HEK293 (cell line): ENCODE measurements around the gene VRK2.
"Not testable (repeated sequence)": the region's sequence is repeated elsewhere in the genome, so short reads cannot be mapped to it uniquely, and the experiment has no call there.

Experiments used
- CTCF ChIA-PET: fragments of 350-600 bp; formaldehyde crosslinking; extraction: SDS; loops from one replicate; lab custom pipeline; 2021; ENCODE audit warnings: antibody characterized with exemption; lab: Yijun Ruan, JAX
- POLR2A ChIA-PET: fragments of 300-600 bp; formaldehyde crosslinking; extraction: SDS; loops from one replicate; lab custom pipeline; 2020; ENCODE audit warnings: antibody characterized with exemption, inconsistent platforms; lab: Yijun Ruan, JAX
- H3K27ac ChIP-seq: fragments of 200-500 bp; sonication (Bioruptor generic); 2 replicates; pipeline ENCODE4 v1.5.1; 2014; ENCODE audit warnings: low read depth, low read length, control low read depth, inconsistent platforms; ENCODE audit errors: extremely low read depth
- H3K36me3 ChIP-seq, 2 experiments: fragments of 200-500 bp in 1 of 2; sonication (Bioruptor generic) in 1 of 2; 1 replicate in 1 of 2; 2 replicates in 1 of 2; pipeline ENCODE4 v1.5.1; 2014 to 2017; ENCODE audit warnings: inconsistent platforms in 2 of 2, low read length in 2 of 2; ENCODE audit not compliant: control insufficient read depth in 2 of 2, insufficient read depth in 1 of 2
- H3K4me1 ChIP-seq: fragments of 200-500 bp; sonication (Bioruptor generic); 2 replicates; pipeline ENCODE4 v1.5.1; 2014; ENCODE audit warnings: mild to moderate bottlenecking, low read length, inconsistent platforms; ENCODE audit not compliant: control insufficient read depth, insufficient read depth
- H3K4me3 ChIP-seq: 2 replicates; pipeline ENCODE4 v1.5.1; 2011; ENCODE audit warnings: low read depth, mild to moderate bottlenecking, control low read depth, low read length, moderate library complexity
- H3K9me3 ChIP-seq: fragments of 200-500 bp; sonication (Bioruptor generic); 2 replicates; pipeline ENCODE4 v1.5.1; 2014; ENCODE audit warnings: low read depth, low read length, inconsistent platforms; ENCODE audit not compliant: control insufficient read depth, insufficient read depth
- BCL11B ChIP-seq: fragments of 450-650 bp; formaldehyde crosslinking; IDR thresholded peaks from 2 replicates; pipeline ENCODE4 v1.5.1; 2016; ENCODE audit warnings: low read depth, missing biosample characterization, missing genetic modification characterization
- EGR2 ChIP-seq: fragments of 450-650 bp; formaldehyde crosslinking; IDR thresholded peaks from 2 replicates; pipeline ENCODE4 v1.5.1; 2016; ENCODE audit warnings: low read depth, missing biosample characterization, missing genetic modification characterization
- FEZF1 ChIP-seq: fragments of 450-650 bp; formaldehyde crosslinking; IDR thresholded peaks from 2 replicates; pipeline ENCODE4 v1.5.1; 2016; ENCODE audit warnings: missing biosample characterization, missing genetic modification characterization
- GLIS1 ChIP-seq: fragments of 450-650 bp; formaldehyde crosslinking; IDR thresholded peaks from 2 replicates; pipeline ENCODE4 v1.5.1; 2016; ENCODE audit warnings: missing biosample characterization, missing genetic modification characterization
- ZBTB7A ChIP-seq: fragments of 450-650 bp; formaldehyde crosslinking; IDR thresholded peaks from 2 replicates; pipeline ENCODE4 v1.5.1; 2016; ENCODE audit warnings: low read depth, missing biosample characterization, missing genetic modification characterization
- ZFHX2 ChIP-seq: fragments of 450-650 bp; formaldehyde crosslinking; conservative IDR thresholded peaks from 2 replicates; pipeline ENCODE4 v1.5.1; 2016; ENCODE audit warnings: missing biosample characterization, missing genetic modification characterization
- ZFP41 ChIP-seq: fragments of 450-650 bp; formaldehyde crosslinking; IDR thresholded peaks from 2 replicates; pipeline ENCODE4 v1.5.1; 2016; ENCODE audit warnings: missing biosample characterization, missing genetic modification characterization, borderline replicate concordance
- ZNF112 ChIP-seq: fragments of 450-650 bp; formaldehyde crosslinking; IDR thresholded peaks from 2 replicates; pipeline ENCODE4 v1.5.0; 2017; ENCODE audit warnings: missing biosample characterization, missing genetic modification characterization
- ZNF146 ChIP-seq: fragments of 450-650 bp; formaldehyde crosslinking; IDR thresholded peaks from 2 replicates; pipeline ENCODE4 v1.5.1; 2016; ENCODE audit warnings: missing biosample characterization, missing genetic modification characterization
- ZNF221 ChIP-seq: fragments of 450-650 bp; formaldehyde crosslinking; IDR thresholded peaks from 2 replicates; pipeline ENCODE4 v1.5.1; 2017; ENCODE audit warnings: missing biosample characterization, missing genetic modification characterization, borderline replicate concordance
- ZNF23 ChIP-seq: fragments of 450-650 bp; formaldehyde crosslinking; IDR thresholded peaks from 2 replicates; pipeline ENCODE4 v1.5.1; 2016; ENCODE audit warnings: missing biosample characterization, missing genetic modification characterization, borderline replicate concordance
- ZNF341 ChIP-seq: fragments of 450-650 bp; formaldehyde crosslinking; IDR thresholded peaks from 2 replicates; pipeline ENCODE4; 2016; ENCODE audit warnings: low read depth, missing biosample characterization, missing genetic modification characterization
- ZNF521 ChIP-seq: fragments of 450-650 bp; formaldehyde crosslinking; IDR thresholded peaks from 2 replicates; pipeline ENCODE4 v1.5.1; 2017; ENCODE audit warnings: missing biosample characterization, mild to moderate bottlenecking, missing genetic modification characterization
- ZNF555 ChIP-seq: fragments of 450-650 bp; formaldehyde crosslinking; conservative IDR thresholded peaks from 2 replicates; pipeline ENCODE4 v1.5.1; 2017; ENCODE audit warnings: missing biosample characterization, mild to moderate bottlenecking, missing genetic modification characterization, inconsistent platforms
- ZNF610 ChIP-seq: fragments of 450-650 bp; formaldehyde crosslinking; IDR thresholded peaks from 2 replicates; pipeline ENCODE4 v1.5.1; 2016; ENCODE audit warnings: missing biosample characterization, missing genetic modification characterization, borderline replicate concordance
- ZNF629 ChIP-seq: fragments of 450-650 bp; formaldehyde crosslinking; IDR thresholded peaks from 2 replicates; pipeline ENCODE4 v1.5.1; 2017; ENCODE audit warnings: missing biosample characterization, missing genetic modification characterization
- ZNF747 ChIP-seq: fragments of 450-650 bp; formaldehyde crosslinking; IDR thresholded peaks from 2 replicates; pipeline ENCODE4 v1.5.1; 2016; ENCODE audit warnings: missing biosample characterization, missing genetic modification characterization
- ZNF768 ChIP-seq: fragments of 450-650 bp; formaldehyde crosslinking; IDR thresholded peaks from 2 replicates; pipeline ENCODE4 v1.5.1; 2018; ENCODE audit warnings: missing biosample characterization, mild to moderate bottlenecking, missing genetic modification characterization
- ZNF830 ChIP-seq: fragments of 450-650 bp; IDR thresholded peaks from 2 replicates; pipeline ENCODE4 v1.5.0; 2018; ENCODE audit warnings: missing biosample characterization, missing genetic modification characterization, low read depth, mild to moderate bottlenecking, moderate library complexity
- TF ChIP-seq, protein P1 (sequence below): fragments of 450-650 bp; formaldehyde crosslinking; IDR thresholded peaks from 2 replicates; pipeline ENCODE4 v1.5.1; 2016; ENCODE audit warnings: missing biosample characterization, missing genetic modification characterization
- TF ChIP-seq, protein P2 (sequence below): fragments of 450-650 bp; formaldehyde crosslinking; IDR thresholded peaks from 2 replicates; pipeline ENCODE4 v1.5.1; 2016; ENCODE audit warnings: missing biosample characterization, missing genetic modification characterization

VRK2 gene

DNA sequence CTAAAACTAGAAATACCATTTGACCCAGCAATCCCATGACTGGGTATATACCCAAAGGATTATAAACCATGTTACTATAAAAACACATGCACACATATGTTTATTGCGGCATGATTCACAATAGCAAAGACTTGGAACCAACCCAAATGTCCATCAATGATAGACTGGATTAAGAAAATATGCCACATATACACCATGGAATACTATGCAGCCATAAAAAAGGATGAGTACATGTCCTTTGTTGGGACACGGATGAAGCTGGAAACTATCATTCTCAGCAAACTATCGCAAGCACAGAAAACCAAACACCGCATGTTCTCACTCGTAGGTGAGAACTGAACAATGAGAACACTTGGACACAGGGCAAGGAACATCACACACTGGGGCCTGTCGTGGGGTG is 140.4 kb downstream of the VRK2 start:
- TF ChIP-seq ZNF146: peak; percentile 80
- TF ChIP-seq, all 188 proteins: peak for 1; not testable (repeated sequence) for 187
- peaks cover 0 to 22% of the 10 kb centered on the region in 2 experiments; a peak in 2 of 3 replicates for H3K36me3 ChIP-seq
- H3K4me3 ChIP-seq, CTCF ChIA-PET, H3K9me3 ChIP-seq, POLR2A ChIA-PET, H3K4me1 ChIP-seq, H3K27ac ChIP-seq: not testable (repeated sequence)

DNA sequence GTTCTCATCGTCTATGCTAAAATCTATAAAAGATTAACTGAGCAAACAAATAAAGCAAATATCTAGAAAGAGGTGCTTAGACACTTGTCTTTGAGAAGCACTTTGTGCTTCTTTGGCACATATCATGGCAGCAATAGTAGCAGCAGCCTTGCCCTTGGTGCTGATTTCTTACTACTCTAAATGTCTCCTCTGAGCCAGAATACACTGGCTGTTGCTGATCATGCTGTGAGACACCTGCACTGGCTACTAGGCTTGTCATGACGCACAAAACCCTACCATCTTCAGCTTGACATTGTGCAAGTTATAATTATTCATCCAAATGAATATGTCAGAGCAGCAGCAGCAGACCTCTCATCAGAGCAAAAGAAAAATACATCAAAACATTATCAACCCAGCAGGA is 147.9 kb downstream of the VRK2 start:
- peaks cover 20 to 23% of the 10 kb centered on the region in 2 experiments for H3K36me3 ChIP-seq
- H3K4me3 ChIP-seq: no peak overlapping the region
- CTCF ChIA-PET: no interaction called here
- POLR2A ChIA-PET: no interaction called here
- TF ChIP-seq ZNF112 (no peak), ZNF555 (tag by site-specific recombination) (no peak)
- TF ChIP-seq, protein P1, sequence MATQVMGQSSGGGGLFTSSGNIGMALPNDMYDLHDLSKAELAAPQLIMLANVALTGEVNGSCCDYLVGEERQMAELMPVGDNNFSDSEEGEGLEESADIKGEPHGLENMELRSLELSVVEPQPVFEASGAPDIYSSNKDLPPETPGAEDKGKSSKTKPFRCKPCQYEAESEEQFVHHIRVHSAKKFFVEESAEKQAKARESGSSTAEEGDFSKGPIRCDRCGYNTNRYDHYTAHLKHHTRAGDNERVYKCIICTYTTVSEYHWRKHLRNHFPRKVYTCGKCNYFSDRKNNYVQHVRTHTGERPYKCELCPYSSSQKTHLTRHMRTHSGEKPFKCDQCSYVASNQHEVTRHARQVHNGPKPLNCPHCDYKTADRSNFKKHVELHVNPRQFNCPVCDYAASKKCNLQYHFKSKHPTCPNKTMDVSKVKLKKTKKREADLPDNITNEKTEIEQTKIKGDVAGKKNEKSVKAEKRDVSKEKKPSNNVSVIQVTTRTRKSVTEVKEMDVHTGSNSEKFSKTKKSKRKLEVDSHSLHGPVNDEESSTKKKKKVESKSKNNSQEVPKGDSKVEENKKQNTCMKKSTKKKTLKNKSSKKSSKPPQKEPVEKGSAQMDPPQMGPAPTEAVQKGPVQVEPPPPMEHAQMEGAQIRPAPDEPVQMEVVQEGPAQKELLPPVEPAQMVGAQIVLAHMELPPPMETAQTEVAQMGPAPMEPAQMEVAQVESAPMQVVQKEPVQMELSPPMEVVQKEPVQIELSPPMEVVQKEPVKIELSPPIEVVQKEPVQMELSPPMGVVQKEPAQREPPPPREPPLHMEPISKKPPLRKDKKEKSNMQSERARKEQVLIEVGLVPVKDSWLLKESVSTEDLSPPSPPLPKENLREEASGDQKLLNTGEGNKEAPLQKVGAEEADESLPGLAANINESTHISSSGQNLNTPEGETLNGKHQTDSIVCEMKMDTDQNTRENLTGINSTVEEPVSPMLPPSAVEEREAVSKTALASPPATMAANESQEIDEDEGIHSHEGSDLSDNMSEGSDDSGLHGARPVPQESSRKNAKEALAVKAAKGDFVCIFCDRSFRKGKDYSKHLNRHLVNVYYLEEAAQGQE: peak; percentile 57; the same call in 1 of the 2 replicates
- no peak overlapping the region for H3K27ac ChIP-seq
- no peaks in the 10 kb centered on the region for H3K9me3 ChIP-seq
- no peaks in the 10 kb centered on the region for H3K4me1 ChIP-seq

DNA sequence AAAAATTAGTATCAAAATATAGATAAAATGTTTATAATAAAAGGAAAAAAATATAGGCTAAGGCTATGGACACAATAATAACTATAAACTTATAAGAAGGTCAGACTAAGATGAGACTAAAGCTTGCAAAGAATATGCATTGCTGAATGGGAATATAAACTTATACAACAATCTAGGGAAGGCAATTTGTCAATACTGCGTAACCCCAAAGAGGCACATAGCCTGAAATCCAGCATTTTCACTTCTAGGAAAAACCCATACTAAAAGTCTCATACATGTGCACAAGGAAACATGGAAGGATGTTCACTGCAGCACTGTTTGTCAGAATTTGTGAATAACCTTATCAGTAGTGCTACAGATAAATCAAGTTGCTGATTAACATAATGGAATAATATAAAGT is 149.1 kb downstream of the VRK2 start:
- Histone ChIP-seq H3K9me3 (no peaks in the 10 kb centered on the region), H3K4me3 (no peak overlapping the region), H3K36me3 (peaks cover 20 to 32% of the 10 kb centered on the region in 2 experiments), H3K4me1 (no peaks in the 10 kb centered on the region), H3K27ac (no peak overlapping the region)
- ChIA-PET POLR2A (no interaction called here), CTCF (no interaction called here)
- no peak for TF ChIP-seq ZNF768 (tag by site-specific recombination)
- no peak for TF ChIP-seq GLIS1 (tag by site-specific recombination)
- TF ChIP-seq ZNF830: no peak
- TF ChIP-seq ZNF521 (tag by site-specific recombination): no peak
- TF ChIP-seq ZNF747: no peak
- no peak for TF ChIP-seq ZNF610 (tag by site-specific recombination)
- no peak for TF ChIP-seq ZBTB7A

DNA sequence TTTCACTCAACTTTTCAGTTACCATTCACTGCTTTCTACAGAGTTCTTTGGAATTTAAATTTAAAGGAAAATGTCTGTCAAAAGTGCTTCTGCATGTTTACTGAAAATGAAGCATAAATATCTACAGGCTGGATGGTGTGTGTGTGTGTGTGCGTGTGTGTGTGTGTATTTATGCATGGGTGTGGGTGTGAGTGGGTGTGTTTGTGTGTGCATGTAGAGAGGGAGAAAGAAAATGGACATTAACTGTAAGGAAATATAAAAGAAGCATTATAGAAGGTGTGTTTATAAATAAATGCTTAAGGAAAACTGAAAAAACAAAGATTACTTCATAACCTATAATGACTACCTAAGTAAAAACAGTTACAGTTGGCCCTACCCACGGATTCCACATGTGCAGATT is 151.3 kb downstream of the VRK2 start:
- ChIA-PET POLR2A (no interaction called here), CTCF (no interaction called here)
- TF ChIP-seq ZNF23 (tag by site-specific recombination): no peak
- TF ChIP-seq EGR2 (tag by site-specific recombination): peak; percentile 76
- no peak for TF ChIP-seq FEZF1
- no peak for TF ChIP-seq ZNF629 (tag by site-specific recombination)
- TF ChIP-seq ZNF341 (tag by site-specific recombination): no peak
- no peak for TF ChIP-seq BCL11B (tag by site-specific recombination)
- TF ChIP-seq, protein P2, sequence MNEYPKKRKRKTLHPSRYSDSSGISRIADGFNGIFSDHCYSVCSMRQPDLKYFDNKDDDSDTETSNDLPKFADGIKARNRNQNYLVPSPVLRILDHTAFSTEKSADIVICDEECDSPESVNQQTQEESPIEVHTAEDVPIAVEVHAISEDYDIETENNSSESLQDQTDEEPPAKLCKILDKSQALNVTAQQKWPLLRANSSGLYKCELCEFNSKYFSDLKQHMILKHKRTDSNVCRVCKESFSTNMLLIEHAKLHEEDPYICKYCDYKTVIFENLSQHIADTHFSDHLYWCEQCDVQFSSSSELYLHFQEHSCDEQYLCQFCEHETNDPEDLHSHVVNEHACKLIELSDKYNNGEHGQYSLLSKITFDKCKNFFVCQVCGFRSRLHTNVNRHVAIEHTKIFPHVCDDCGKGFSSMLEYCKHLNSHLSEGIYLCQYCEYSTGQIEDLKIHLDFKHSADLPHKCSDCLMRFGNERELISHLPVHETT (tag by site-specific recombination): no peak
- peak; percentile 82 for TF ChIP-seq ZFHX2 (tag by site-specific recombination)
- no peak for TF ChIP-seq ZNF221 (tag by site-specific recombination)
- TF ChIP-seq ZFP41: no peak
- Histone ChIP-seq H3K4me3 (no peak overlapping the region), H3K9me3 (no peaks in the 10 kb centered on the region), H3K4me1 (no peaks in the 10 kb centered on the region), H3K36me3 (peaks cover 20 to 43% of the 10 kb centered on the region in 2 experiments), H3K27ac (no peak overlapping the region)
